PFSK-1 (cell line): ENCODE measurements around the gene UBE2D1.

Experiments
- FOXP2 ChIP-seq: optimal IDR thresholded peaks from 2 replicates; pipeline ENCODE3; 2011; ENCODE audit warnings: borderline replicate concordance, control low read depth, inconsistent platforms; ENCODE audit not compliant: insufficient read depth; ENCODE audit errors: extremely low read length, extremely low read depth
- POLR2AphosphoS5 ChIP-seq: IDR thresholded peaks from 2 replicates; pipeline ENCODE4 v1.6.1; 2012; ENCODE audit warnings: low read depth, mild to moderate bottlenecking, control low read depth, low read length, moderate library complexity
- SIN3A ChIP-seq: IDR thresholded peaks from 2 replicates; pipeline ENCODE4 v1.6.1; 2012; ENCODE audit warnings: mild to moderate bottlenecking, low read length, moderate library complexity, borderline replicate concordance; ENCODE audit not compliant: insufficient read depth
- TAF1 ChIP-seq: IDR thresholded peaks from 2 replicates; pipeline ENCODE4 v1.6.1; 2012; ENCODE audit warnings: low read length, control low read depth, borderline replicate concordance; ENCODE audit not compliant: insufficient read depth
- TF ChIP-seq, protein P1 (sequence below), 2 experiments: IDR thresholded peaks; 2 replicates each; pipeline versions ENCODE4 v1.6.1 to v1.8.0; 2011 to 2012; ENCODE audit warnings: low read depth in 2 of 2, low read length in 2 of 2, control low read depth in 1 of 2, inconsistent platforms in 1 of 2, mild to moderate bottlenecking in 1 of 2, moderate library complexity in 1 of 2; ENCODE audit not compliant: insufficient read depth in 1 of 2

UBE2D1 gene

GRCh38 chr10:58358947-58359346 is 24.1 kb downstream of the UBE2D1 start:
- no peak for TF ChIP-seq SIN3A
- TF ChIP-seq TAF1 = no peak
- TF ChIP-seq, protein P1, sequence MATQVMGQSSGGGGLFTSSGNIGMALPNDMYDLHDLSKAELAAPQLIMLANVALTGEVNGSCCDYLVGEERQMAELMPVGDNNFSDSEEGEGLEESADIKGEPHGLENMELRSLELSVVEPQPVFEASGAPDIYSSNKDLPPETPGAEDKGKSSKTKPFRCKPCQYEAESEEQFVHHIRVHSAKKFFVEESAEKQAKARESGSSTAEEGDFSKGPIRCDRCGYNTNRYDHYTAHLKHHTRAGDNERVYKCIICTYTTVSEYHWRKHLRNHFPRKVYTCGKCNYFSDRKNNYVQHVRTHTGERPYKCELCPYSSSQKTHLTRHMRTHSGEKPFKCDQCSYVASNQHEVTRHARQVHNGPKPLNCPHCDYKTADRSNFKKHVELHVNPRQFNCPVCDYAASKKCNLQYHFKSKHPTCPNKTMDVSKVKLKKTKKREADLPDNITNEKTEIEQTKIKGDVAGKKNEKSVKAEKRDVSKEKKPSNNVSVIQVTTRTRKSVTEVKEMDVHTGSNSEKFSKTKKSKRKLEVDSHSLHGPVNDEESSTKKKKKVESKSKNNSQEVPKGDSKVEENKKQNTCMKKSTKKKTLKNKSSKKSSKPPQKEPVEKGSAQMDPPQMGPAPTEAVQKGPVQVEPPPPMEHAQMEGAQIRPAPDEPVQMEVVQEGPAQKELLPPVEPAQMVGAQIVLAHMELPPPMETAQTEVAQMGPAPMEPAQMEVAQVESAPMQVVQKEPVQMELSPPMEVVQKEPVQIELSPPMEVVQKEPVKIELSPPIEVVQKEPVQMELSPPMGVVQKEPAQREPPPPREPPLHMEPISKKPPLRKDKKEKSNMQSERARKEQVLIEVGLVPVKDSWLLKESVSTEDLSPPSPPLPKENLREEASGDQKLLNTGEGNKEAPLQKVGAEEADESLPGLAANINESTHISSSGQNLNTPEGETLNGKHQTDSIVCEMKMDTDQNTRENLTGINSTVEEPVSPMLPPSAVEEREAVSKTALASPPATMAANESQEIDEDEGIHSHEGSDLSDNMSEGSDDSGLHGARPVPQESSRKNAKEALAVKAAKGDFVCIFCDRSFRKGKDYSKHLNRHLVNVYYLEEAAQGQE (IDR thresholded peaks at IDR 0.05; ENCODE audit: insufficient read depth in 1 of 2, low read depth in 2 of 2, low read length in 2 of 2) = no peak
- no peak for TF ChIP-seq POLR2AphosphoS5
- no peak for TF ChIP-seq FOXP2

DNA sequence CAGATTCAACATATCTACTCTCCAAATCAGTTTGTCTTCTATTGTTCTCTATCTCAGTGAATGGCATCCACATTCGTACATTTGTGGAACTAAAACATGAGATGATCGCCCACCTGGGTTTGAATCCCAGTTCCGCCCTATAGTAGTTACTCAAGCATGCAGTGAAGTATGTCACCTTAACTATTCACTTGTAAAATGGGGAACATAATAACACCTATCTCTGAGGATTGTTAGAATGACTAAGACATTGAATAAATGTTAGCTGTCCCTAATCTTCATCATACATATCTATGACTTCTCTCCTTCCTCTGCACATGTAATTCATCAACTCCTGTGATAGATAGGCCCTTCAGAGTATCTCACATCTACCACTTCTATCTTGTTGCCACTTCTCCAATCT is 24.7 kb downstream of the UBE2D1 start:
- no peak for TF ChIP-seq TAF1
- TF ChIP-seq, protein P1 (IDR thresholded peaks at IDR 0.05; ENCODE audit: insufficient read depth in 1 of 2, low read depth in 2 of 2, low read length in 2 of 2) = no peak
- TF ChIP-seq POLR2AphosphoS5 = no peak
- no peak for TF ChIP-seq FOXP2
- TF ChIP-seq SIN3A = no peak

- TF ChIP-seq SIN3A (no peak), FOXP2 (no peak), POLR2AphosphoS5 (no peak), TAF1 (no peak)
- TF ChIP-seq, protein P1 (IDR thresholded peaks at IDR 0.05; ENCODE audit: insufficient read depth in 1 of 2, low read depth in 2 of 2, low read length in 2 of 2) = no peak
Observed at GRCh38 chr10:58360412-58361004, 25.7 kb downstream of the UBE2D1 start.

DNA sequence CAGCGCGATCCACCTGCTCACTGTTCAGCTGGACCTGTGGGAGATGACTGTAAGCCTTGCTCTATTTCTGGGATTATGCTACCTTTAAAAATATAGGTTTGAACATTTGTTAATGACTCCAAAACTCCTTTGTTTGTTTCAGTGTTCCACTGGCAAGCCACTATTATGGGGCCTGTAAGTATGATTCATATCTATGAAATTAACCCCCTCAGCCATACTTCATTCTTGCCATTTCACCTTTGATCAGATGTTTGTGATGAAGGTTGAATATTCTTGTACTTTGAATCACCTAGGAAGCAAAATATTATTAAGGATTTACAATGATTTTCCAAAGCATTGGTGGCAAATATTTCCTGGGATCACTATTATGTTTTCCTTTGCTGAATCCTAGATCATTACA is 26.5 kb downstream of the UBE2D1 start:
- TF ChIP-seq SIN3A (no peak), FOXP2 (no peak)

DNA sequence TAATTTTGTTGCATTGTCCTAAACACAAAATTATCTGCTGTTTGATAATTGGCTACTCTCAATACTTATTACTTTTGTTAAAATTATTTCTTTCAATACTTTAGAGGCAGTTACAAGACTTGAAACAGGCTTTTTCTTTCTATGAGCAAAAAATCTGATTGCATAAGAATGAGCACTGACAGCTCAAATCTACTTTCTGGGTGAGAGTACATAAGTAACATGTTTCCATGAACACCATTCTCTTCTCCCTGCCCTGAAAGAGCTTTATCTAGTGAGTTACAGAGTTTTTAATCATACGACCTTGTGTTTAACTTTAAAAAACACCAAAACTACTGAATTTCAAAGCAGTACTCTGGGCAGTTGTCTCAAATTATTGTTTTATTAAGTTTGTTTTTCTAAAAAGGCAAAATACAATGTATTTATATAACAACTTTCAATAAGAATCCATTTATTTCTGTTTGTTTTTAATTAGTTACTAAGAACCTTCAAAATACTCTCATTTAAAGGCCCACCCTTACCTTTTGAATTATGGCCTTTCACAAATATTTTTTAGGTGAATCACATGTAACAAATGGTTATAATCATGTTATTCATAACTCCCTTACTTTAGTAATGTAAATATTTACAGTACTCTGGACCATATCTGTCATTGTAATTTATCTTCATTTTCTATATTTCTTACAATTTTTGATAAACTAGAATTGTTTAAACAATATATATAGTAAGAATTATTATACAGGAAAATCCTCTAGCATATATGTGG is 27.4 kb downstream of the UBE2D1 start:
- TF ChIP-seq, protein P1 (IDR thresholded peaks at IDR 0.05; ENCODE audit: insufficient read depth in 1 of 2, low read depth in 2 of 2, low read length in 2 of 2) = no peak
- TF ChIP-seq POLR2AphosphoS5 (no peak), FOXP2 (no peak), SIN3A (no peak), TAF1 (no peak)
